AG10803 (cell line): ENCODE data around the gene ANLN.

Experiments
- DNase-seq: peaks from one replicate; pipeline ENCODE4 v3.0.0; 2010; ENCODE audit warnings: low read depth
- H3K4me3 ChIP-seq: 2 replicates; pipeline ENCODE4 v1.5.1; 2011; ENCODE audit warnings: mild to moderate bottlenecking, low read length, control low read depth
- TF ChIP-seq, protein P1 (sequence below): conservative IDR thresholded peaks from 2 replicates; pipeline ENCODE4 v1.5.1; 2011; ENCODE audit warnings: mild to moderate bottlenecking, low read length, control low read depth, inconsistent platforms

Gene ANLN

DNA sequence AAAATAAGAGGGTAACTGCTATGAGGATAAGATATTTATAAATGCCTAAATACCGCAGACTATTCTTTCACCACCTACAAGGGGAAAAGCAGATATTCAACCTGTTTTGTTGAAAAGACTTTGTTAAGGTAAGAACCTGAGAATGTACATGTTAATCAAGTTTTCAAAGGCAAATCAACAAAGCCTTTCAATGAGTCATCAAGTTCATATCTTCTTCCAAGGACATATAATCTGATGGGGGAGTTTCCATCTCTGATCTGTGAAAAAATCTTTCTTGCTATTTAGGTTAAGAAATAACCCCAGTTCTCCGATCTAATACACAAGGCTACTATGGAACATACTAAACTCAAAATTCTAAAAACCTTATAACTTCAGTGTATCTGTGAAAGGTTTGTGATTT, 40.0 kb upstream of the ANLN start:
- TF ChIP-seq, protein P1, sequence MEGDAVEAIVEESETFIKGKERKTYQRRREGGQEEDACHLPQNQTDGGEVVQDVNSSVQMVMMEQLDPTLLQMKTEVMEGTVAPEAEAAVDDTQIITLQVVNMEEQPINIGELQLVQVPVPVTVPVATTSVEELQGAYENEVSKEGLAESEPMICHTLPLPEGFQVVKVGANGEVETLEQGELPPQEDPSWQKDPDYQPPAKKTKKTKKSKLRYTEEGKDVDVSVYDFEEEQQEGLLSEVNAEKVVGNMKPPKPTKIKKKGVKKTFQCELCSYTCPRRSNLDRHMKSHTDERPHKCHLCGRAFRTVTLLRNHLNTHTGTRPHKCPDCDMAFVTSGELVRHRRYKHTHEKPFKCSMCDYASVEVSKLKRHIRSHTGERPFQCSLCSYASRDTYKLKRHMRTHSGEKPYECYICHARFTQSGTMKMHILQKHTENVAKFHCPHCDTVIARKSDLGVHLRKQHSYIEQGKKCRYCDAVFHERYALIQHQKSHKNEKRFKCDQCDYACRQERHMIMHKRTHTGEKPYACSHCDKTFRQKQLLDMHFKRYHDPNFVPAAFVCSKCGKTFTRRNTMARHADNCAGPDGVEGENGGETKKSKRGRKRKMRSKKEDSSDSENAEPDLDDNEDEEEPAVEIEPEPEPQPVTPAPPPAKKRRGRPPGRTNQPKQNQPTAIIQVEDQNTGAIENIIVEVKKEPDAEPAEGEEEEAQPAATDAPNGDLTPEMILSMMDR = no peak
- H3K4me3 ChIP-seq = no peak overlapping the region
- no peak for DNase-seq

DNA sequence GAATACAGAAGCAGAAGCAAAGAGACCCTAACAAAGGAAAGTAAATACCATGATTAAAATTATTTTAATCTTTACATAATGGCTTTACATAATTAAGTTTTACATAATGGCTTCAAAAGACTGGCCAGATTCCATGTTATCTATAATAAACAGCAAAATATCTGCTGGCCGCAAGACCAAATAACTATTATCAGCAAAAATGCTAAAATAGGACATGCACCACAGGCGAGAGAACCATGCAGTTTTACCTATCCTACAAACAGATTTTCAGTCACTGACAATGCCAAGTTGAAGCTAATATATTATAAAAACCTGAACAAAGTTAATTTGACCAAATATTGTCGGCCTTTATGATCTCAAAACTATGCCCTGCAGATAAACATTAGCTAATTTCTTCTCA, 34.2 kb upstream of the ANLN start:
- no peak for DNase-seq
- TF ChIP-seq, protein P1 = no peak
- no peak overlapping the region for H3K4me3 ChIP-seq

DNA sequence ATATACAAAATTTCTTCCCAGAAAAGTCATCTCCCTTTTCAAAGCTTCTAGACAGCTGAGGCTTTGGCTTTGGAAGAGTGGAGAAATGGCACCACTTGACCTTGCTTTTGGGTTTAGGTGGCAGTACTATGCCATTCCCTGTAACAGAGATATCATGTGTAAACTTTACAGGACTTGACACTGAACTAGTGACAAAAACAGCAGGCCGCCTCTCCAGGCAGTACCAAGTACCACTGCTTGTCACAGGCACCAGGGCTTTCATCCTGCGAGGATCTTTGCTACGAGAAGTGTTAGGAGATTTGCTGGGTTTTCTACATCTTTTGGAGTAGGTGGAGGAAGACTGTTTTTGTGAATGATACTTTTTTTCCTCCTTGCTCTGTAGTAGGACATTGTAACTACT, 32.6 kb upstream of the ANLN start:
- no peak for DNase-seq

DNA sequence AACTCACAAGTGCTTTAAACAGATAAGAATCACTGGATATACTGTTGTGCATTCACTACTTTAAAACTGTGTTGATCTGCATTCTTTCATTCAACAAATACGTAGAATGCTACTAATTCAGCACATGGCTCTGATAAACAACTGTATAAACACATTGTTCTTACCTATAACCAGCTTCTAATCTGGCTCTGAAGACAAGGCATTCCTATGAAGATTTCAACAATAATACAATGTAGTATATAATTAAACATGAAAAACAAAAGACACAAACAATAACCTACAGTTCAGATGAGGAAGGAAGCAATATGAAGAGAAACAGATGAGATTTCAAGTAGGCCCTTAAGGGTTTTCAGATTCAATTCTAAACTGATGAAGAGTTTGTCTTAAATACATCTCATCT, 31.1 kb upstream of the ANLN start:
- no peak overlapping the region for H3K4me3 ChIP-seq
- no peak for DNase-seq
- TF ChIP-seq, protein P1 = no peak

More for the DNA sequence above, 32.6 kb upstream of the ANLN start:
- TF ChIP-seq, protein P1 = no peak
- no peak overlapping the region for H3K4me3 ChIP-seq

DNA sequence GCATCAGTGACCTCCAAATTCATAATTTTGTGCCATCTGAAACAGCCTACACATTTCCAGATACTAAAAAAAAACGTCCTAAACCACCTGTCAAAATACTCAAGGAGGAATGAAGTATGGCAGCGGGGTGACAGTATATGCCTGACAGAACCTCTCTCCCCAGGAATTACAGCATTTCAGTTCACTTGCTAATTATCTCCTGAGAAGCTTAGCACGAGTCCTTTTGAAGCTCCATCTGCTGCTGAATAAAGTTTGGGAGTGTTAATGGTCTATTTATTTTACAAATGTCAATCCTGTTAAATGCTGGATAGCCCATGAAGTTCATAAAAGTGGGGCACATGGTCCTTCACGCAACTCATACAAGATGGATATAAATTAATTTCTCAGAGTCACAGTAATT, 29.4 kb upstream of the ANLN start:
- no peak for DNase-seq
- TF ChIP-seq, protein P1 = no peak
- no peak overlapping the region for H3K4me3 ChIP-seq

DNA sequence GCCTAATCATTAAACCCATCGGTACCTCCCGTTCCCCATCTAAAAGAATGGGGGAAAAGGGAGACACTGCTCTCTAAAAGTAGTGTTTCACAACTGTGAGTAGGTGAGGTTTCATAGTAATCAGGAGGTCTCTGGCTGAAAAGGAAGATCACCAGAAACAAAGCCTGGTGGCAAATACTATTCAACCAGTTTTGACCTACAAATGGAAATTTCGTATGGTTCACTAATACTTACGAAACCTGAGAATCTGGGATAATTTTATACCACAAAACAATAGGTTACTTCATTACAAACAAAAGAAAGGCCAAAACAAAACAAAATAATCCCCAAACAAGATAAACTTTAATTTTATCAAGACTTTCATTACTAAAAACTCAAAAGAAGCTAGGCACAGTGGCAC, 28.4 kb upstream of the ANLN start:
- no peak overlapping the region for H3K4me3 ChIP-seq
- DNase-seq = no peak
- TF ChIP-seq, protein P1 = no peak

DNA sequence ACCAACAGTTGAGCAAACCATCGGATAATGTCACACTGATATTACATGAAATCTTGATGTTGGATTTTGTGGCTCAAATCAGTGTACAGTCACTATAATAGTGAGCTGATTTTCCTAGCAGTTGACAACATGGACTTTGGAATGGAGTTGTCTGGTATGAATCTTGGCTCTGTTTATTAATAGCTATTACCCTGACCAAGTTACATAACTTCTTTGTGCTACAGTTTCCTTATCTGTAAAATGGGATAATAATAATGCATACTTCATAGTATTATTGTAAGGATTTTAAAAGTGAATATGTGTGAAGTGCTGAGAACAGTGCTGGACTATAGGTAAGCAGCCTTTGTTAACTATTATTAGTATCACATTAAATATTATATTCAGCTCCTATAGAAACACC, 26.1 kb upstream of the ANLN start:
- DNase-seq = no peak
- TF ChIP-seq, protein P1 = no peak
- H3K4me3 ChIP-seq = no peak overlapping the region
